Lower lobe of right lung (tissue), 2 donors: ENCODE measurements around the gene PINLYP. TPM values are rescaled to one million over a fixed set of nuclear protein-coding genes. Genes with fewer than 3 reads are reported as not detected.

Experiments used
- ATAC-seq, 2 donors: fragments of 200-7000 bp; cut with Tn5 transposase; one replicate each; pipeline ENCODE4 v1.9.1; 2020 to 2022; ENCODE audit warnings: mild to moderate bottlenecking in 2 of 2, moderate library complexity in 2 of 2
- DNase-seq: peaks from one replicate; pipeline ENCODE4 v3.0.0-alpha.2; 2020
- H3K27ac ChIP-seq: fragments of 200-600 bp; one replicate; pipeline ENCODE4 v1.8.0; 2022
- H3K27me3 ChIP-seq: fragments of 200-600 bp; one replicate; pipeline ENCODE4 v1.8.0; 2022; ENCODE audit warnings: low read depth
- H3K36me3 ChIP-seq: fragments of 200-600 bp; one replicate; pipeline ENCODE4 v1.8.0; 2022; ENCODE audit warnings: mild to moderate bottlenecking
- H3K4me1 ChIP-seq: fragments of 200-600 bp; one replicate; pipeline ENCODE4 v1.8.0; 2022
- H3K4me3 ChIP-seq: fragments of 200-600 bp; one replicate; pipeline ENCODE4 v1.8.0; 2022; ENCODE audit warnings: mild to moderate bottlenecking
- H3K9me3 ChIP-seq: fragments of 200-600 bp; one replicate; pipeline ENCODE4 v1.8.0; 2022
- intact Hi-C: fragments of 100-400 bp; cut with DNase I; formaldehyde crosslinking; loops from one replicate; pipeline ENCODE4 v1.11.0; 2022
- total RNA-seq: library from RNA; stranded (reverse); fragmentation: NEBNext Ultra II Directional; extraction: Animal tissue kit (Norgen Biotek cat#: 25700); gene quantifications from one replicate; pipeline ENCODE4 v1.2.1, GENCODE V29; 2021
- TF ChIP-seq, protein P1 (sequence below): fragments of 200-600 bp; IDR thresholded peaks from one replicate; pipeline ENCODE4 v1.8.0; 2022; ENCODE audit warnings: antibody characterized with exemption, mild to moderate bottlenecking
- donor health status: DM: no; HTN: yes; CAD: no; lungs with severe emphysema.

PINLYP gene
- total RNA-seq, 1 donor from 2014 or later, result 5.8 TPM

DNA sequence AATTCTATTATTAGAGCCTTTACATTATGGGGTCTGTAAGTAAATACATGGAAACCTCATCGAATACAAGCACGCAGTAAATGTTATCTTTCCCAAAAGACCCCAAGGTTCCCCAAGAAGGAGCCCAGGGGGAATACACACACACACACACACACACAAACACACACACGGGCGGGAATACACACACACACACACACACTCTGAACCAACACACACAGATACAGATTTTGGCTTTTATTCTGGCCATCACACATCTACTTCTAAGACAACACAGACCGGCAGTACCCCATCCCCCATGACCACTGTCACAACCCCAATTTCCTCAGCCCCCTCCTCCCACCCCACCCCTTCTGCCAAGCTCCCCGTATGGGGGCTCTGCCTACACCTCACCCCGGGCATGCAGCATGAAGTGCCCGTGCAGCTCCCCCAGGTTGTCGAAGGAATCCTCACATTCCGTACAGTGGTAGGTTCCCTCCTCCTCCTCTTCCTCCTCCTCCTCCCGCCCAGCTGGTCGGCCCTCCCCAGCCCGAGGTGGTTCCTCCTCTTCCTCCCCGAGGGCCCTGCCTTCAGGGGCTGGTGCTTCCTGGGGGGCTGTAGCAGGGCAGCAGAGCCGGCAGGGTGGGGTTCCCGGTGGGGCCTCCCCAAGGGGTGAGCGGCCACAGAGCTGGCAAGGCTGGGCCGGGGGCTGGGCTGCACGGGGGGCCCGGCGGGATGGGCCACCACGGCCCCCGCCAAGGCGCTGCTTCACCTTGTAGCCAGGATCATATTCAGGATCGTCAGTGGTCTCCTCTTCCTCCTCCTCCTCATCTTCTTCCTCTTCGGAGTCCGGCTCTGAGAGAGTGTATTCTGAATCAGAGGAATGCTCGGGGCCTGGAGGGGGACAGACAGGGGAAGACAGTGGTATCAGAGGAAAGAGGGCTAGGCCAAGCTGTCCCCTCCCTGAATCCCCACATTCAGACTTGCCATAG is 31.9 kb downstream of the PINLYP start:
- intact Hi-C loops, result no loop called here
- Histone ChIP-seq H3K9me3 (no peaks in the 10 kb centered on the region), H3K27me3 (no peaks in the 10 kb centered on the region), H3K4me3 (no peak overlapping the region), H3K36me3 (peaks cover 14% of the 10 kb centered on the region), H3K27ac (no peak overlapping the region), H3K4me1 (no peaks in the 10 kb centered on the region)
- TF ChIP-seq, protein P1, sequence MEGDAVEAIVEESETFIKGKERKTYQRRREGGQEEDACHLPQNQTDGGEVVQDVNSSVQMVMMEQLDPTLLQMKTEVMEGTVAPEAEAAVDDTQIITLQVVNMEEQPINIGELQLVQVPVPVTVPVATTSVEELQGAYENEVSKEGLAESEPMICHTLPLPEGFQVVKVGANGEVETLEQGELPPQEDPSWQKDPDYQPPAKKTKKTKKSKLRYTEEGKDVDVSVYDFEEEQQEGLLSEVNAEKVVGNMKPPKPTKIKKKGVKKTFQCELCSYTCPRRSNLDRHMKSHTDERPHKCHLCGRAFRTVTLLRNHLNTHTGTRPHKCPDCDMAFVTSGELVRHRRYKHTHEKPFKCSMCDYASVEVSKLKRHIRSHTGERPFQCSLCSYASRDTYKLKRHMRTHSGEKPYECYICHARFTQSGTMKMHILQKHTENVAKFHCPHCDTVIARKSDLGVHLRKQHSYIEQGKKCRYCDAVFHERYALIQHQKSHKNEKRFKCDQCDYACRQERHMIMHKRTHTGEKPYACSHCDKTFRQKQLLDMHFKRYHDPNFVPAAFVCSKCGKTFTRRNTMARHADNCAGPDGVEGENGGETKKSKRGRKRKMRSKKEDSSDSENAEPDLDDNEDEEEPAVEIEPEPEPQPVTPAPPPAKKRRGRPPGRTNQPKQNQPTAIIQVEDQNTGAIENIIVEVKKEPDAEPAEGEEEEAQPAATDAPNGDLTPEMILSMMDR, result no peak
- ATAC-seq, result no peak
- DNase-seq, result no peak

DNA sequence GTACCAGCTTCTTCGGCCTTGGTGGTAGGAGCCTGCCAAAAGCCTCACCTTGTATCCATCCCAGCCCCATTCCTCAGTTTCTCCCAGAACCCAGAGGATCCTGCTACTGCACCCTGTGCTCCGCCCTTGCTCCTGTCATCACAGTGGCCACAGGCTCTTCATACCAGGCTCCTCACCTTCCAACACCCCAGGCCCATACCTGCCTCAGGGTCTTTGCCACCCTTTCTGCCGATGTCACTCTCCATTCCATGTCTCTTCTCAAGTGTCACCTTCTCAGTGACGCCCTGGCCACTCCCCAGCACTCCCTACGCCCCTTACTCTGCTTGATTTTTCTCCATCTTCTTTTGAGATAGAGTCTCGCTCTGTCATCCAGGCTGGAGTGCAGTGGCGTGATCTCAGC is 34.3 kb downstream of the PINLYP start:
- TF ChIP-seq, protein P1, result no peak
- H3K9me3 ChIP-seq, result no peaks in the 10 kb centered on the region
- ATAC-seq, result no peak
- intact Hi-C loops, result no loop called here
- peaks cover 22% of the 10 kb centered on the region for H3K36me3 ChIP-seq
- no peak overlapping the region for H3K27ac ChIP-seq
- H3K4me3 ChIP-seq, result no peak overlapping the region
- no peak for DNase-seq
- H3K4me1 ChIP-seq, result no peaks in the 10 kb centered on the region
- H3K27me3 ChIP-seq, result no peaks in the 10 kb centered on the region

DNA sequence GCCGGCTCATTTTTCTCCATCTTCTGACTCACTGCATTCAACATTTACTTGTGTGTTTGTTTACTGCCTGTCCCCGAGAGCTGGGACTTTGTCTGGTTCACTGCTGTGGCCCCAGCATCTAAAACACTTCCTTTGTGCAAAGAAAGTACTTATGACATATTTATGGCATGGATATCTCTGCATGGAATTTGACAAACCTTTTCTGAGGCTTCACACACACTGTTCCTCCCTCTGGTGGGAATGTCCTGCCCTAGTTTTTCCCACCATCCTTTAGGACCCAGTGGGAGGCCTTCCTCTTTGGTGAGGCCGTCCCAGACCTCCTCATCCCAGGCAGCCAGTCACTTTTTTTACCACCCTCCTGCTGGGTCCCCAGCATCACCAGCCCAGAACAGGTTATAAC is 34.9 kb downstream of the PINLYP start:
- ATAC-seq, result no peak

DNA sequence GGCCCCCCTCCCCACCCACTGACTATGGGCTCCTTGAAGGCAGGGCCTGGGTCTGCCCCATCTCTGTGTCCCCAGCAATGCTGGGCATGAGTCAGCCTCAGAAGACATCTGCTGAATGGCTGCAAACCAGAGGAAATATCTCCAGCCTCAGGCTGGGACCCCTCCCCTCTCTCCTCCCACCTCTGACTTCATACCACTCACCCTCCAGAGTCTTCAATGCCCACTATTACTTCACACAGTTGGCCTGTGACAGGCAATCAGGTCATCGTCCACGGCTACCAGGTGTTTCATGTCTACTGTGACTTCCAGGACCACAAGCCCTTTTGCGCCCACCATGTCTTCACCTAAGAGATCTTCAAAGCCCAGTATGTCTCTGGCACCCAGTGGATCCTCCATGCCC is 36.2 kb downstream of the PINLYP start, which contains the start of gene SRRM5:
Gene SRRM5 (plus strand): TSS at position 301 of the 400 bp plus-strand sequence. CDS start 34 bp downstream, at position 335.
- ATAC-seq (no peak), DNase-seq (no peak)
- Histone ChIP-seq H3K27ac (no peak within 1 kb of the TSS), H3K9me3 (no peaks in the 10 kb centered on the region), H3K36me3 (peaks cover 21% of the 10 kb centered on the region), H3K27me3 (no peaks in the 10 kb centered on the region), H3K4me3 (no peak within 1 kb of the TSS), H3K4me1 (no peaks in the 10 kb centered on the region)
- intact Hi-C loops, result no loop called here
- TF ChIP-seq, protein P1, result no peak

More for the DNA sequence above, 34.9 kb downstream of the PINLYP start:
- H3K9me3 ChIP-seq, result no peaks in the 10 kb centered on the region
- no peaks in the 10 kb centered on the region for H3K4me1 ChIP-seq
- intact Hi-C loops, result no loop called here
- H3K27me3 ChIP-seq, result no peaks in the 10 kb centered on the region
- peaks cover 22% of the 10 kb centered on the region for H3K36me3 ChIP-seq
- no peak for DNase-seq
- no peak overlapping the region for H3K4me3 ChIP-seq
- H3K27ac ChIP-seq, result no peak overlapping the region
- TF ChIP-seq, protein P1, result no peak

DNA sequence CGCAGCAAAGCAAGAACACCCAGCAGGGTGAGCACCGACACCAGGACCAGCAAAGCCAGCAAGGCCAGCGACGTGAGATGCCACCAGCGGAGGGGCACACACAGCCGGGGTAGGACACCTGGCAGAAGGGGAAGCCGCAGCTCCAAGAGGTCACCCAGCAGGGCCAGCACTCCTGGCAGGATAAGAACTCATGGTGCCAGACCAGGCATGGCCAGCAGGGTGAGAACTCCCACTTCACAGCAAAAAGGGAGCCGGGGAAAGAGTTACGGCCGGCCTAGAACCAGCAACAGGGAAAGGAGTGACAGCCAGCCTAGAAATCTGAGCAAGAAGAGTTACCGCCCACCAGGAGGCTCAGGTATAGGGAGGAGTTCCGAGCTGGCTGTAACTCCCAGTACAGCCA is 36.8 kb downstream of the PINLYP start:
- Histone ChIP-seq H3K4me3 (no peak overlapping the region), H3K27me3 (no peaks in the 10 kb centered on the region), H3K36me3 (peaks cover 18% of the 10 kb centered on the region), H3K4me1 (no peaks in the 10 kb centered on the region), H3K27ac (no peak overlapping the region), H3K9me3 (no peaks in the 10 kb centered on the region)
- TF ChIP-seq, protein P1, result no peak
- intact Hi-C loops, result no loop called here
- DNase-seq, result no peak
- ATAC-seq, result no peak
